CD4-positive, CD25-positive, alpha-beta regulatory T cell (primary cell): ENCODE results near the gene IL9R. TPM values are rescaled to one million over a fixed set of nuclear protein-coding genes. Genes with fewer than 3 reads are reported as not detected.
"Not testable (repeated sequence)": the region's sequence is repeated elsewhere in the genome, so short reads cannot be mapped to it uniquely, and the experiment has no call there.

Experiments used
- ATAC-seq, 2 donors: fragments of 150-1000 bp; cut with Tn5 transposase; one replicate each; pipeline ENCODE4 v1.10.0; 2021; ENCODE audit warnings: low read depth in 2 of 2, moderate number of reproducible peaks in 2 of 2, moderate library complexity in 1 of 2
- DNase-seq, 3 donors: peaks; one replicate each; pipeline versions ENCODE4 v3.0.0 to v3.0.0-alpha.2; 2012 to 2022; ENCODE audit warnings: mixed read lengths in 1 of 3
- H3K27ac ChIP-seq: one replicate; pipeline ENCODE4 v1.7.0; 2013; ENCODE audit warnings: mild to moderate bottlenecking, low read length; ENCODE audit not compliant: insufficient read depth, poor library complexity, severe bottlenecking
- H3K27me3 ChIP-seq: one replicate; pipeline ENCODE4 v1.7.0; 2013; ENCODE audit warnings: low read length; ENCODE audit not compliant: control insufficient read depth, insufficient read depth
- H3K36me3 ChIP-seq: one replicate; pipeline ENCODE4 v1.7.0; 2013; ENCODE audit warnings: mild to moderate bottlenecking, low read length, moderate library complexity; ENCODE audit not compliant: control insufficient read depth, insufficient read depth
- H3K4me1 ChIP-seq: 2 replicates; pipeline ENCODE4 v1.7.0; 2013; ENCODE audit warnings: mild to moderate bottlenecking, low read length; ENCODE audit not compliant: insufficient read depth, control insufficient read depth, poor library complexity, severe bottlenecking
- H3K4me3 ChIP-seq: one replicate; pipeline ENCODE4 v1.7.0; 2013; ENCODE audit warnings: low read depth, mild to moderate bottlenecking, low read length, moderate library complexity
- H3K9me3 ChIP-seq, 2 experiments: 1 replicate in 1 of 2; 2 replicates in 1 of 2; pipeline ENCODE4 v1.7.0; 2013; ENCODE audit warnings: low read length in 2 of 2, mild to moderate bottlenecking in 1 of 2, moderate library complexity in 1 of 2; ENCODE audit not compliant: control insufficient read depth in 2 of 2
- H3K27ac Mint-ChIP-seq, 3 donors: one replicate each; pipeline ENCODE4 v1.8.0; 2020 to 2022; ENCODE audit warnings: mild to moderate bottlenecking in 3 of 3, mixed read lengths in 3 of 3, moderate library complexity in 2 of 3
- H3K27me3 Mint-ChIP-seq: one replicate; pipeline ENCODE4 v1.8.0; 2022; ENCODE audit warnings: mild to moderate bottlenecking, mixed read lengths
- H3K36me3 Mint-ChIP-seq: one replicate; pipeline ENCODE4 v1.8.0; 2020; ENCODE audit warnings: mixed read lengths
- H3K4me1 Mint-ChIP-seq, 4 donors: one replicate each; pipeline ENCODE4 v1.8.0; 2020 to 2022; ENCODE audit warnings: mixed read lengths in 4 of 4, mild to moderate bottlenecking in 1 of 4
- H3K4me3 Mint-ChIP-seq, 4 donors: one replicate each; pipeline ENCODE4 v1.8.0; 2020 to 2022; ENCODE audit warnings: mild to moderate bottlenecking in 4 of 4, mixed read lengths in 4 of 4, moderate library complexity in 3 of 4
- H3K9me3 Mint-ChIP-seq, 7 donors: one replicate each; pipeline ENCODE4 v1.8.0; 2020 to 2022; ENCODE audit warnings: mixed read lengths in 7 of 7, mild to moderate bottlenecking in 3 of 7, moderate library complexity in 2 of 7
- polyA plus RNA-seq, 4 donors: library from polyadenylated mRNA; unstranded; fragments of 300-500 nt; fragmentation: Illumina TruSeq; gene quantifications; one replicate each; pipeline ENCODE4 v1.2.3, GENCODE V29; 2021
- total RNA-seq: library from RNA; stranded (reverse); gene quantifications from one replicate; pipeline ENCODE4 v1.2.3, GENCODE V29; 2022

IL9R gene
- total and polyA plus RNA-seq, 5 donors from 2014 or later: 0.93 to 4.5 (median 1.8) TPM

GRCh38 chrX:155983326-155983725 is 14.2 kb upstream of the IL9R start:
- DNase-seq: no peak
- no peaks in the 10 kb centered on the region for H3K36me3 Mint-ChIP-seq
- H3K9me3 Mint-ChIP-seq: peaks cover 0 to 6% (median 0%) of the 10 kb centered on the region in 7 donors
- Histone ChIP-seq H3K36me3 (no peaks in the 10 kb centered on the region), H3K4me1 (no peaks in the 10 kb centered on the region), H3K9me3 (no peaks in the 10 kb centered on the region), H3K4me3 (no peak overlapping the region), H3K27me3 (no peaks in the 10 kb centered on the region), H3K27ac (no peak overlapping the region)
- no peak overlapping the region for H3K4me3 Mint-ChIP-seq
- no peak overlapping the region for H3K27ac Mint-ChIP-seq
- no peaks in the 10 kb centered on the region for H3K4me1 Mint-ChIP-seq
- no peaks in the 10 kb centered on the region for H3K27me3 Mint-ChIP-seq
- no peak for ATAC-seq

- ATAC-seq (no peak), DNase-seq (no peak)
- no peak overlapping the region for H3K27ac ChIP-seq
- H3K4me1 ChIP-seq: no peaks in the 10 kb centered on the region
- no peaks in the 10 kb centered on the region for H3K36me3 ChIP-seq
- H3K9me3 Mint-ChIP-seq: peaks cover 0 to 6% (median 1%) of the 10 kb centered on the region in 7 donors
- H3K27me3 ChIP-seq: no peaks in the 10 kb centered on the region
- no peak overlapping the region for H3K4me3 ChIP-seq
- H3K27ac Mint-ChIP-seq: no peak overlapping the region
- H3K36me3 Mint-ChIP-seq: no peaks in the 10 kb centered on the region
- no peaks in the 10 kb centered on the region for H3K27me3 Mint-ChIP-seq
- H3K4me1 Mint-ChIP-seq: no peaks in the 10 kb centered on the region
- H3K9me3 ChIP-seq: no peaks in the 10 kb centered on the region
- no peak overlapping the region for H3K4me3 Mint-ChIP-seq
Observed at GRCh38 chrX:155985208-155985607, 12.3 kb upstream of the IL9R start.

- not testable (repeated sequence) for H3K36me3 ChIP-seq, H3K36me3 Mint-ChIP-seq, H3K4me3 Mint-ChIP-seq, H3K9me3 Mint-ChIP-seq, H3K27me3 ChIP-seq, H3K9me3 ChIP-seq, H3K4me1 ChIP-seq, H3K4me1 Mint-ChIP-seq, H3K27me3 Mint-ChIP-seq, DNase-seq, ATAC-seq, H3K27ac ChIP-seq, H3K4me3 ChIP-seq, H3K27ac Mint-ChIP-seq
Observed at GRCh38 chrX:155986995-155987394, 10.5 kb upstream of the IL9R start.

- Histone ChIP-seq H3K9me3 (no peaks in the 10 kb centered on the region), H3K4me3 (no peak overlapping the region), H3K27me3 (no peaks in the 10 kb centered on the region), H3K36me3 (no peaks in the 10 kb centered on the region), H3K27ac (no peak overlapping the region), H3K4me1 (no peaks in the 10 kb centered on the region)
- no peak for DNase-seq
- H3K4me1 Mint-ChIP-seq: no peaks in the 10 kb centered on the region
- no peak overlapping the region for H3K4me3 Mint-ChIP-seq
- no peak for ATAC-seq
- no peak overlapping the region for H3K27ac Mint-ChIP-seq
- no peaks in the 10 kb centered on the region for H3K27me3 Mint-ChIP-seq
- H3K36me3 Mint-ChIP-seq: no peaks in the 10 kb centered on the region
- H3K9me3 Mint-ChIP-seq: peaks cover 0 to 3% (median 0%) of the 10 kb centered on the region in 7 donors
Observed at GRCh38 chrX:155988859-155989258, 8.6 kb upstream of the IL9R start.

- H3K27me3 ChIP-seq: no peaks in the 10 kb centered on the region
- H3K4me1 ChIP-seq: peaks cover 3% of the 10 kb centered on the region
- H3K9me3 ChIP-seq: no peaks in the 10 kb centered on the region
- no peaks in the 10 kb centered on the region for H3K36me3 ChIP-seq
- H3K27me3 Mint-ChIP-seq: no peaks in the 10 kb centered on the region
- ATAC-seq: no peak
- H3K36me3 Mint-ChIP-seq: no peaks in the 10 kb centered on the region
- H3K4me1 Mint-ChIP-seq: peaks cover 0 to 11% (median 4%) of the 10 kb centered on the region in 4 donors
- peaks cover 0 to 2% (median 0%) of the 10 kb centered on the region in 7 donors for H3K9me3 Mint-ChIP-seq
- H3K4me3 ChIP-seq: no peak overlapping the region
- no peak overlapping the region for H3K4me3 Mint-ChIP-seq
- no peak overlapping the region for H3K27ac Mint-ChIP-seq
- no peak overlapping the region for H3K27ac ChIP-seq
- DNase-seq: no peak
Observed at GRCh38 chrX:155993421-155993820, 4.1 kb upstream of the IL9R start.

GRCh38 chrX:155995321-155995875 is 2.1 kb upstream of the IL9R start:
- H3K9me3 Mint-ChIP-seq: peaks cover 0 to 2% (median 0%) of the 10 kb centered on the region in 7 donors
- ATAC-seq (no peak), DNase-seq (no peak)
- Histone ChIP-seq H3K4me3 (no peak overlapping the region), H3K4me1 (peaks cover 3% of the 10 kb centered on the region), H3K9me3 (no peaks in the 10 kb centered on the region), H3K27ac (no peak overlapping the region), H3K36me3 (no peaks in the 10 kb centered on the region), H3K27me3 (no peaks in the 10 kb centered on the region)
- H3K4me1 Mint-ChIP-seq: peaks cover 0 to 11% (median 4%) of the 10 kb centered on the region in 4 donors
- H3K27ac Mint-ChIP-seq: no peak overlapping the region
- H3K27me3 Mint-ChIP-seq: no peaks in the 10 kb centered on the region
- H3K36me3 Mint-ChIP-seq: no peaks in the 10 kb centered on the region
- no peak overlapping the region for H3K4me3 Mint-ChIP-seq

GRCh38 chrX:155998116-155998515 is 620 bp downstream of the IL9R start:
- Histone ChIP-seq H3K9me3 (no peaks in the 10 kb centered on the region), H3K27me3 (no peaks in the 10 kb centered on the region), H3K4me1 (peaks cover 3% of the 10 kb centered on the region), H3K36me3 (no peaks in the 10 kb centered on the region), H3K27ac (no peak overlapping the region), H3K4me3 (no peak overlapping the region)
- Mint-ChIP-seq H3K27me3 (no peaks in the 10 kb centered on the region), H3K9me3 (no peaks in the 10 kb centered on the region), H3K36me3 (no peaks in the 10 kb centered on the region), H3K4me1 (peaks cover 0 to 18% (median 9%) of the 10 kb centered on the region in 4 donors), H3K27ac (peak overlapping the region in 2 of 3 donors; percentile 90 to 93), H3K4me3 (peak overlapping the region in 2 of 4 donors; percentile 17 to 35)
- DNase-seq: no peak
- ATAC-seq: no peak

- Mint-ChIP-seq H3K4me1 (peaks cover 0 to 23% (median 9%) of the 10 kb centered on the region in 4 donors), H3K4me3 (peak overlapping the region in 1 of 4 donors; percentile 17)
- no peak overlapping the region for H3K27ac ChIP-seq
Observed at GRCh38 chrX:155998761-155999510, 1.4 kb downstream of the IL9R start.

More at GRCh38 chrX:155998761-155999510, 1.4 kb downstream of the IL9R start:
- ATAC-seq (no peak), DNase-seq (no peak)
- no peaks in the 10 kb centered on the region for H3K27me3 Mint-ChIP-seq
- no peaks in the 10 kb centered on the region for H3K9me3 Mint-ChIP-seq
- Histone ChIP-seq H3K4me1 (peaks cover 3% of the 10 kb centered on the region), H3K27me3 (no peaks in the 10 kb centered on the region), H3K9me3 (no peaks in the 10 kb centered on the region), H3K36me3 (no peaks in the 10 kb centered on the region), H3K4me3 (no peak overlapping the region)
- peak overlapping the region in 1 of 3 donors; percentile 85 for H3K27ac Mint-ChIP-seq
- H3K36me3 Mint-ChIP-seq: no peaks in the 10 kb centered on the region
